H1 (cell line): ENCODE results near the gene CCDC179. TPM values are rescaled to one million over a fixed set of nuclear protein-coding genes. Genes with fewer than 3 reads are reported as not detected.

ENCODE experiments used
- CTCF ChIA-PET: fragments of 300-600 bp; sonication (Branson Sonifier 250); formaldehyde crosslinking; loops from one replicate; lab custom pipeline; 2021; ENCODE audit not compliant: partially characterized antibody; lab: Charles Lee
- POLR2A ChIA-PET: fragments of 300-600 bp; sonication (Branson Sonifier 250); formaldehyde crosslinking; loops from one replicate; lab custom pipeline; 2021; ENCODE audit warnings: inconsistent platforms; ENCODE audit not compliant: partially characterized antibody; lab: Charles Lee
- DNase-seq, 2 experiments: peaks; one replicate each; pipeline versions ENCODE4 v3.0.0 to v3.0.0-alpha.2; 2010 to 2022; ENCODE audit warnings: low spot score in 2 of 2, low read depth in 1 of 2, mixed read lengths in 1 of 2
- FAIRE-seq: peaks from 2 replicates; lab custom pipeline; 2011; peaks lifted over from hg19 to GRCh38; lab: Jason Lieb, UNC
- H2AFZ ChIP-seq: 2 replicates; pipeline ENCODE4 v1.8.1; 2012; ENCODE audit warnings: low read length, inconsistent platforms
- H2AK5ac ChIP-seq: 2 replicates; pipeline ENCODE4 v1.6.1; 2013; ENCODE audit warnings: low read depth, low read length
- H2BK120ac ChIP-seq: replicated peaks from 2 replicates; pipeline ENCODE3; 2013; ENCODE audit warnings: low read depth, low read length, inconsistent platforms
- H2BK12ac ChIP-seq: 2 replicates; pipeline ENCODE4 v1.6.1; 2013; ENCODE audit warnings: low read depth, low read length
- H2BK15ac ChIP-seq: 2 replicates; pipeline ENCODE4 v1.6.1; 2013; ENCODE audit warnings: low read length
- H2BK20ac ChIP-seq: 2 replicates; pipeline ENCODE4 v1.6.1; 2013; ENCODE audit warnings: low read length
- H2BK5ac ChIP-seq: 2 replicates; pipeline ENCODE4 v1.6.1; 2013; ENCODE audit warnings: low read depth, low read length
- H3K14ac ChIP-seq: 2 replicates; pipeline ENCODE4 v1.6.1; 2013; ENCODE audit warnings: inconsistent platforms; ENCODE audit not compliant: insufficient read length
- H3K18ac ChIP-seq: 2 replicates; pipeline ENCODE4 v1.6.1; 2013; ENCODE audit warnings: low read length; ENCODE audit errors: extremely low read depth
- H3K23ac ChIP-seq: 2 replicates; pipeline ENCODE4 v1.6.1; 2013; ENCODE audit warnings: inconsistent platforms; ENCODE audit not compliant: insufficient read length
- H3K23me2 ChIP-seq: 2 replicates; pipeline ENCODE4 v1.6.1; 2013; ENCODE audit warnings: low read depth, low read length
- H3K27ac ChIP-seq: 2 replicates; pipeline ENCODE4 v1.6.1; 2011; ENCODE audit warnings: low read depth, low read length, inconsistent platforms
- H3K27me3 ChIP-seq, 4 experiments: replicated peaks in 1 of 4; 1 replicate in 1 of 4; 2 replicates in 3 of 4; pipeline versions ENCODE4 v1.6.1 to v1.8.1; 2011 to 2013; ENCODE audit warnings: low read length in 3 of 4, mild to moderate bottlenecking in 3 of 4, inconsistent platforms in 2 of 4, mixed read lengths in 2 of 4, moderate library complexity in 1 of 4; ENCODE audit not compliant: control insufficient read depth in 3 of 4, insufficient read depth in 3 of 4; ENCODE audit errors: extremely low read depth in 1 of 4
- H3K36me3 ChIP-seq, 4 experiments: 2 replicates each; pipeline versions ENCODE4 v1.6.1 to v1.8.1; 2011 to 2013; ENCODE audit warnings: mild to moderate bottlenecking in 4 of 4, low read length in 3 of 4, moderate library complexity in 2 of 4, control low read depth in 1 of 4, inconsistent platforms in 1 of 4; ENCODE audit not compliant: insufficient read depth in 4 of 4, control insufficient read depth in 2 of 4
- H3K4ac ChIP-seq: replicated peaks from 2 replicates; pipeline ENCODE3; 2013; ENCODE audit warnings: low read length, low read depth, mixed read lengths, inconsistent platforms; ENCODE audit not compliant: insufficient read length
- H3K4me1 ChIP-seq, 4 experiments: replicated peaks in 1 of 4; 1 replicate in 1 of 4; 2 replicates in 3 of 4; pipeline versions ENCODE4 v1.6.1 to v1.8.1; 2011 to 2013; ENCODE audit warnings: low read length in 3 of 4, inconsistent platforms in 2 of 4, mixed read lengths in 1 of 4; ENCODE audit not compliant: insufficient read depth in 4 of 4, control insufficient read depth in 3 of 4
- H3K4me2 ChIP-seq, 2 experiments: 2 replicates each; pipeline versions ENCODE4 v1.6.1 to v1.8.1; 2011 to 2013; ENCODE audit warnings: low read depth in 2 of 2, low read length in 2 of 2, control low read depth in 1 of 2, inconsistent platforms in 1 of 2, mild to moderate bottlenecking in 1 of 2; ENCODE audit not compliant: insufficient read depth in 1 of 2
- H3K4me3 ChIP-seq, 4 experiments: fragments of 200-600, 300-600 bp in 1 of 4; sonication (generic), shearing (Covaris generic), sonication (Bioruptor Twin) in 1 of 4; 2 replicates each; pipeline versions ENCODE4 v1.5.1 to v1.8.1; 2011 to 2016; ENCODE audit warnings: low read length in 4 of 4, low read depth in 3 of 4, control low read depth in 2 of 4, inconsistent platforms in 2 of 4, mild to moderate bottlenecking in 2 of 4, mixed read lengths in 1 of 4, moderate library complexity in 1 of 4; ENCODE audit not compliant: insufficient read depth in 2 of 4; ENCODE audit errors: extremely low read depth in 1 of 4
- H3K56ac ChIP-seq: replicated peaks from 2 replicates; pipeline ENCODE3; 2013; ENCODE audit warnings: low read depth, mild to moderate bottlenecking, mixed read lengths, low read length, inconsistent platforms; ENCODE audit not compliant: insufficient read length
- H3K79me1 ChIP-seq: 2 replicates; pipeline ENCODE4 v1.6.1; 2013; ENCODE audit warnings: low read depth, low read length, control low read depth
- H3K79me2 ChIP-seq, 2 experiments: 2 replicates each; pipeline versions ENCODE4 v1.6.1 to v1.8.1; 2012 to 2013; ENCODE audit warnings: low read length in 2 of 2, mild to moderate bottlenecking in 2 of 2, inconsistent platforms in 1 of 2; ENCODE audit not compliant: insufficient read depth in 2 of 2, control insufficient read depth in 1 of 2
- H3K9ac ChIP-seq, 4 experiments: replicated peaks in 1 of 4; 1 replicate in 1 of 4; 2 replicates in 3 of 4; pipeline versions ENCODE4 v1.6.1 to v1.8.1; 2011 to 2013; ENCODE audit warnings: low read depth in 3 of 4, low read length in 3 of 4, control low read depth in 2 of 4, mild to moderate bottlenecking in 2 of 4, moderate library complexity in 2 of 4, inconsistent platforms in 1 of 4; ENCODE audit errors: extremely low read depth in 1 of 4
- H3K9me3 ChIP-seq, 2 experiments: 2 replicates each; pipeline versions ENCODE4 v1.6.1 to v1.8.1; 2012 to 2013; ENCODE audit warnings: mild to moderate bottlenecking in 2 of 2, moderate library complexity in 2 of 2, control low read depth in 1 of 2, inconsistent platforms in 1 of 2, low read depth in 1 of 2, low read length in 1 of 2, mixed read lengths in 1 of 2; ENCODE audit not compliant: insufficient read depth in 2 of 2
- H4K20me1 ChIP-seq, 2 experiments: replicated peaks in 1 of 2; 2 replicates each; pipeline versions ENCODE3 to v1.8.1; 2011 to 2013; ENCODE audit warnings: inconsistent platforms in 2 of 2, low read length in 2 of 2, mild to moderate bottlenecking in 1 of 2; ENCODE audit not compliant: insufficient read depth in 2 of 2, control insufficient read depth in 1 of 2
- H4K5ac ChIP-seq: 2 replicates; pipeline ENCODE4 v1.6.1; 2013; ENCODE audit warnings: low read length, low read depth, mixed read lengths, inconsistent platforms; ENCODE audit not compliant: insufficient read length
- H4K8ac ChIP-seq: 2 replicates; pipeline ENCODE4 v1.8.0; 2013; ENCODE audit warnings: mild to moderate bottlenecking, moderate library complexity, low read length, inconsistent platforms; ENCODE audit not compliant: insufficient read depth; ENCODE audit errors: extremely low read depth
- H4K91ac ChIP-seq: replicated peaks from 2 replicates; pipeline ENCODE3; 2013; ENCODE audit warnings: low read length, mixed read lengths, inconsistent platforms; ENCODE audit not compliant: insufficient read length
- CHD2 ChIP-seq: IDR thresholded peaks from 2 replicates; pipeline ENCODE4 v1.6.1; 2012; ENCODE audit warnings: low read length, improper control_type of control experiment
- CREB1 ChIP-seq: IDR thresholded peaks from 2 replicates; pipeline ENCODE4 v1.6.1; 2012; ENCODE audit warnings: inconsistent platforms
- EZH2 ChIP-seq: fragments of 200-600 bp; sonication (generic); IDR thresholded peaks from 2 replicates; pipeline ENCODE4 v1.7.1; 2012; ENCODE audit warnings: low read depth, mild to moderate bottlenecking, moderate library complexity, low read length, inconsistent platforms; ENCODE audit not compliant: severe bottlenecking
- JUN ChIP-seq: IDR thresholded peaks from 2 replicates; pipeline ENCODE4 v1.6.1; 2011; ENCODE audit warnings: low read depth, mild to moderate bottlenecking, improper control_type of control experiment, low read length
- KDM5A ChIP-seq: fragments of 200-600 bp; IDR thresholded peaks from 2 replicates; pipeline ENCODE4 v1.7.1; 2012; ENCODE audit warnings: mild to moderate bottlenecking, low read length, inconsistent platforms, mixed read lengths
- PHF8 ChIP-seq: fragments of 200-600 bp; sonication (generic); conservative IDR thresholded peaks from 2 replicates; pipeline ENCODE4 v1.7.1; 2012; ENCODE audit warnings: low read depth, mild to moderate bottlenecking, inconsistent platforms, low read length, moderate library complexity
- POLR2A ChIP-seq, 2 experiments: IDR thresholded peaks; 1 replicate in 1 of 2; 2 replicates in 1 of 2; pipeline ENCODE4 v1.6.1; 2011; ENCODE audit warnings: low read depth in 2 of 2, low read length in 2 of 2, mild to moderate bottlenecking in 2 of 2; ENCODE audit errors: control extremely low read depth in 1 of 2
- RFX5 ChIP-seq: IDR thresholded peaks from 2 replicates; pipeline ENCODE4 v1.6.1; 2011; ENCODE audit warnings: low read depth, low read length, improper control_type of control experiment, borderline replicate concordance
- SAP30 ChIP-seq: fragments of 300-600 bp; sonication (generic); IDR thresholded peaks from 2 replicates; pipeline ENCODE4 v1.7.1; 2012; ENCODE audit warnings: low read length, moderate library complexity, mild to moderate bottlenecking, inconsistent platforms; ENCODE audit not compliant: insufficient read depth, insufficient replicate concordance
- SIRT6 ChIP-seq: IDR thresholded peaks from one replicate; pipeline ENCODE4 v1.7.1; 2012; ENCODE audit warnings: low read length, inconsistent platforms
- SRF ChIP-seq: IDR thresholded peaks from 2 replicates; pipeline ENCODE4 v1.6.1; 2011; ENCODE audit warnings: mild to moderate bottlenecking, low read depth, low read length, moderate library complexity
- ZNF274 ChIP-seq: IDR thresholded peaks from 2 replicates; pipeline ENCODE4 v1.7.0; 2012; ENCODE audit warnings: low read length, borderline replicate concordance; ENCODE audit errors: extremely low read depth
- WGBS, 2 experiments: shearing (Covaris generic) in 1 of 2; methylation state at CpG; one replicate each; pipeline versions ENCODE4 v1.1.6 to v1.1.7; 2013 to 2015; ENCODE audit warnings: low lambda C conversion rate in 2 of 2, mixed read lengths in 2 of 2, inconsistent platforms in 1 of 2, low coverage in 1 of 2, missing lambda C conversion rate in 1 of 2; ENCODE audit not compliant: insufficient replicate concordance in 2 of 2, insufficient coverage in 1 of 2, insufficient read length in 1 of 2; ENCODE audit errors: extremely low coverage in 1 of 2, missing lambda C conversion rate in 1 of 2; 5-methylcytosine and 5-hydroxymethylcytosine counted together
- polyA plus RNA-seq, 7 experiments: library from polyadenylated mRNA; depleted of rRNA in 3 of 7; stranded (reverse) in 5 of 7; unstranded in 2 of 7; fragments of >200 nt in 5 of 7; fragments of 200-250 nt in 2 of 7; gene quantifications; 1 replicate in 5 of 7; 2 replicates in 1 of 7; 4 replicates in 1 of 7; pipeline versions ENCODE4 v1.2.1 to v1.2.3, GENCODE V29; 2011 to 2013; ENCODE audit warnings: missing spikeins in 2 of 7, mixed read lengths in 2 of 7
- total RNA-seq: library from RNA; stranded (reverse); fragmentation: NEBNext Ultra II Directional; extraction: Animal tissue kit (Norgen Biotek cat#: 25700); gene quantifications from 2 replicates; pipeline ENCODE4 v1.2.1, GENCODE V29; 2021
- TF ChIP-seq, protein P1 (sequence below): IDR thresholded peaks from 2 replicates; pipeline ENCODE4 v1.6.1; 2012; ENCODE audit warnings: inconsistent platforms
- TF ChIP-seq, protein P2 (sequence below): IDR thresholded peaks from 2 replicates; pipeline ENCODE4 v1.6.1; 2011; ENCODE audit warnings: low read length, improper control_type of control experiment

The CCDC179 gene
- total and polyA plus RNA-seq, 2 of the 8 experiments (the other 6 are each of a cell fraction or from before 2014, with no cell fraction given) = not detected

DNA sequence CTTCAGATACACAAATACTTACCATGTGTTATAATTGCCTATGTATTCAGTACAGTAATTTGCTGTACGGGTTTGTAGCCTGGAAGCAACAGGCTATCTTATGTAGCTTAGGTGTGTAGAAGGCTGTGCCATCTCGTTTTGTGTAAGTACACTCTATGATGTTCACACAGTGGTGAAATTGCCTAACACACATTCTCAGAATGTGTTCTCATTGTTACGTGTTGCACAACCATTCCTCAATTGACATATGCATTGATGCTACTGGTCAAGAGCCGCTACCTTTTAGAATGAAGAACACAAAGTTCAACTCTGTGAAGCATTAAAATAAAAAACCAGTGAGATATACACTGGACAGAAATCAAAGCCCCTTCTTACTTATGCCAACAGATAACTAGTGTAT, 57.4 kb downstream of the CCDC179 start:
- Histone ChIP-seq H4K5ac (no peak overlapping the region), H4K8ac (no peak overlapping the region), H3K14ac (no peak overlapping the region), H3K4me2 (no peak overlapping the region), H2BK12ac (no peak overlapping the region), H3K27ac (no peak overlapping the region), H2BK120ac (no peak overlapping the region), H2AFZ (no peak overlapping the region), H3K9me3 (no peaks in the 10 kb centered on the region), H2AK5ac (no peak overlapping the region), H2BK5ac (no peak overlapping the region), H3K4me3 (no peak overlapping the region), H3K79me2 (no peaks in the 10 kb centered on the region), H2BK20ac (no peak overlapping the region), H3K23me2 (no peaks in the 10 kb centered on the region; the same call in 1 of the 2 replicates), H3K56ac (no peak overlapping the region), H3K9ac (no peak overlapping the region), H3K18ac (no peak overlapping the region), H3K4me1 (no peaks in the 10 kb centered on the region), H3K79me1 (no peaks in the 10 kb centered on the region), H3K27me3 (no peaks in the 10 kb centered on the region), H3K36me3 (no peaks in the 10 kb centered on the region), H4K91ac (no peak overlapping the region), H4K20me1 (no peaks in the 10 kb centered on the region), H3K4ac (no peak overlapping the region), H2BK15ac (no peak overlapping the region), H3K23ac (no peak overlapping the region)
- POLR2A ChIA-PET = no interaction called here
- FAIRE-seq (no peak), DNase-seq (no peak)
- CTCF ChIA-PET = interaction anchor here (3.1 kb wide), 1 partner anchor 15 kb away, joined by 13 read pairs; no protein-coding TSS in a partner anchor
- 96% methylated on average over 4 of the region's 4 CpGs; no CpG with 5 or more reads in 1 of the 2 experiments for WGBS, 2 experiments
- TF ChIP-seq SIRT6 = no peak
- no peak for TF ChIP-seq CREB1
- no peak for TF ChIP-seq KDM5A
- TF ChIP-seq POLR2A (IDR thresholded peaks at IDR 0.05; ENCODE audit: control extremely low read depth in 1 of 2, low read depth in 2 of 2, low read length in 2 of 2) = no peak
- TF ChIP-seq CHD2 = no peak
- no peak for TF ChIP-seq RFX5
- no peak for TF ChIP-seq JUN
- no peak for TF ChIP-seq SRF
- TF ChIP-seq PHF8 = no peak
- TF ChIP-seq, protein P1, sequence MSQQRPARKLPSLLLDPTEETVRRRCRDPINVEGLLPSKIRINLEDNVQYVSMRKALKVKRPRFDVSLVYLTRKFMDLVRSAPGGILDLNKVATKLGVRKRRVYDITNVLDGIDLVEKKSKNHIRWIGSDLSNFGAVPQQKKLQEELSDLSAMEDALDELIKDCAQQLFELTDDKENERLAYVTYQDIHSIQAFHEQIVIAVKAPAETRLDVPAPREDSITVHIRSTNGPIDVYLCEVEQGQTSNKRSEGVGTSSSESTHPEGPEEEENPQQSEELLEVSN = no peak
- TF ChIP-seq SAP30 = no peak
- TF ChIP-seq, protein P2, sequence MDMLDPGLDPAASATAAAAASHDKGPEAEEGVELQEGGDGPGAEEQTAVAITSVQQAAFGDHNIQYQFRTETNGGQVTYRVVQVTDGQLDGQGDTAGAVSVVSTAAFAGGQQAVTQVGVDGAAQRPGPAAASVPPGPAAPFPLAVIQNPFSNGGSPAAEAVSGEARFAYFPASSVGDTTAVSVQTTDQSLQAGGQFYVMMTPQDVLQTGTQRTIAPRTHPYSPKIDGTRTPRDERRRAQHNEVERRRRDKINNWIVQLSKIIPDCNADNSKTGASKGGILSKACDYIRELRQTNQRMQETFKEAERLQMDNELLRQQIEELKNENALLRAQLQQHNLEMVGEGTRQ = no peak
- no peak for TF ChIP-seq EZH2
- TF ChIP-seq ZNF274 = no peak
